Measurements from ENCODE around the gene POLE3.
"Not testable (repeated sequence)": the region's sequence is repeated elsewhere in the genome, so short reads cannot be mapped to it uniquely, and the experiment has no call there.

POLE3 gene

DNA sequence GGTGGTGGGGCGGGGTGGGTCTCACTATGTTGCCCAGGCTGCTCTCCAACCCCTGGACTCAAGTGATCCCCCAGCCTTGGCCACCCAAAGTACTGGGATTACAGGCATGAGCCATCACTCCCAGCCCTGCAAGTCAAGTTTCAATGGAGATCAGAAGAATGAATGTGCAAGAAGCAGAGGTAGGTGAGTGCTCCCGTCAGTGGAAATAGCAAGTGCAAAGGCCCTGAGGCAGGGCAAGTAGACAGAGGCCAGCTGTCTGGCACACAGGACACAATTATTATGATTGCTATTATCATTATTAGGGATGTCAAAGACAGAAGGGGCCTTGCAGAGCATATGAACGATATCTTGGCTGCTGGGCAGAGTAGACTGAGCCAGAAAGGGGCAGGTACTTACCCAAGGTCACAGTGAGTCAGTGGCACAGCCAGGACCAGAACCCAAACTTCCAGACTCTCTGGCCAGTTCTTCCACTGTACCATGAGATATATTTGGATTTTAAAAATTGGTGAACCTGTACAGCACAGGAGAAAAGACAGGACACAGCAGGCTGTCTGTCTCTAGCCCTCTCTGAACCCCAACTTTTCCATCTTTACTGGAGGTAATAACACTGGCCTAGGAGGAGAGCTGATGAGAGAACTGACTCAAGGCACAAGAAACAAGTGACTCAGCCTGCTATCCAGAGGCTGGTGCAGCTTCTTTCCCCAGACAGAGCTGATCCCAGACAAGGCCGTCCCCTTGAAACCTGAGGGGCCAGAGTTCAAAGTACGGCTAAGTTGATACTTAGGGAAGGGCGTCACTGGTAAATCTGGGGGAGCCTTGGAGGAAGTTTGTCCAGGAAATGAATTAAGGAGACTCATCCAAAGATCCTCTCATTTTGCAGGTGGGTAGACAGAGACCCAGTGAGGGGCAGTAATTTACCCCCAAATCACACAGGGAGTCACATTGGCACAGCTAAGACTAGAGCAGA is 35.1 kb downstream of the POLE3 start:
- DNase-seq = peak; percentile 21

DNA sequence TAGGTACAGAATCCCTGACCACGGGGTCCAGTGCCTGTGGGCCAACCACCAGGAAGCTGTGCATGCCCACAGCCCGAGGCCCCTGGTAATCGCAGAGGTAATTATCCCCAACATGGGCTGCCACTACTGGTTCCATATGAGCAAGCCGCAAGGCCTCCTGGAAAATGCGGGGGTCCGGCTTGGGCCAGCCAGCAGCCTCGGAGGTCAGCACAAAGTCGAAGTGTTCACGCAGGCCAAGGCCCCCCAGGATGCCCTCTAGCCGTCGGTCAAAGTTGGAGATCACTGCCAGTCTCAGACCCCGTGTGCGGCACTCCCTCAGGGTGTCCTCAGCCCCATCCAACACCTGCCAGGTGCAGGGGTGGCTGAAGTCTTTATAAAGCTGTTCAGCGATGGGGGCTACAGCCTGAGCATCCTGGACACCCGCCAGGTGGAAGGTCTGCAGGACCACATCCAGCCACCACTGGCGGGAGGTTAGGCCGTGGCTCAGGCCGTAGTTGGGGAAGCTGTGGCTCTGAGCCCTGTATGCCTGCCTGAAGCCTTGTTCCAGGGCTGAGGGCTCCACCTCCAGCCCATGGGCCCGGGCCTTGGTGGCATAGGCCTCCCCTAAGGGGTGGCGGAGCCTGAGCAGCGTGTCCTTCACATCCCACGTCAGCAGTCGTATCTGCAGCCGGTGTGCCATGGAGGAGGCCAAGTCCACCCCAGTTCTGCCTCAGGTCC is 36.6 kb downstream of the POLE3 start:
- DNase-seq = no peak

DNA sequence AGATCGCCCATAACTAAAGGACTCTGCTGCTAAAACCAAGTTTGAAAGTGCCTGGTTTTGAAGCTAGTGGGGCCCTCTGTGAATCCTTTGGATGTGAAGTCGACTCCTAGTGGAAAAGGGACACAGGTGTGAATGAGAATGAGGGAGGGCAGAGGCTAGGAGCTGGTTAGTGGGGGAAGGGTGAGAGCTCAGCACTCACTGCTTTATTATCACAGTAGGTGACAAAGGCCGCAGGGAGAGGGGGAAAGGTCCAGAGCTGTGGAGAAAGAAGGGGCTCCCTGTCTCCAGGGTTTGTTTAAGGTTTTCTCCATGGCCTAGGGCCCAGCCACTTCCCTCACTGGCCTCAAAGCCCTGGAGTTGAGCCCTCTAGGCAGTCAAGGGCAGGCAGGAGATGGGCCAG is 37.2 kb downstream of the POLE3 start:
- DNase-seq = no peak

DNA sequence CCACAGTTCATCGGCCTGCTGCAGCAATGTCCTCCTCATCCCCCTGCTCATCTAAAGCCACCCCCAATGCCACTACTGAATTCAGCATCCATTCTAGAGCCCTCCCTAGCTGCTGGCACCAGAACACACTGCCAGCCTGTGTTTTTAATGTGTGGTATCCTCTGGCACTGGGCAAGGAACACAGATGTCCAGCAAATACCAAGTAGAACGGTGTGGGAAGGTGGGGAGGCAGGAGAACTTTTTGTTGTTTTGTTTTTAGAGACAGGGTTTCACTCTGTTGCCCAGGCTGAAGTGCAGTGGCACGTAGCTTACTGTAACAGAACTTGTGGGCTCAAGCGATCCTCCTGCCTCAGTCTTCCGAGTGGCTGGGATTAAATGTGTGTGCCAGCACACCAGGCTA is 38.4 kb downstream of the POLE3 start:
- DNase-seq = no peak

DNA sequence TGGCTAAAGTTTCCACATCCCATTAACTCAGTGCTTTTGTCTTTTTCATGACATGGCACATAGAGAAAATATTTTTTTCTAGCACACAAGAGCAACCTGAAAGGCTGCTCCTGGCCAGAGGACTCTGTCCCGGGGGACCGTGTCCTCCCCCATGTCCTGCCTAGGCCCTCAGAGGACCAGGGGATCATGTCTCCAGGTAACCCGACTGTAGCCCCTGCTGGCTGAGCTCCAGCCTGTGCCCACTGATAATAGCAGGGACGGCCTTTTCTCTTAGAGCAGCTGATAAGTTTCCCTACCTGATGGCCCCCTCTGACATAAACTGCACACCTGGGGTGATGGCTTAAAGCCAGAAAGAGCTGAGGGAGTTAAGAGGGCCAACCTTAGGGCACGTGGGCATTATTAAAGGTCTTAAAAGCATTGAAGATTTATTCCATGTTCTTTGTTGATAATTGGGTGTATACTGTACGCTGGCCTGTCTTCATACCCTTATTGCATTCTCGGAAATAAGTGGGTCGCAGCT is 39.6 kb downstream of the POLE3 start:
- no peak for DNase-seq

DNA sequence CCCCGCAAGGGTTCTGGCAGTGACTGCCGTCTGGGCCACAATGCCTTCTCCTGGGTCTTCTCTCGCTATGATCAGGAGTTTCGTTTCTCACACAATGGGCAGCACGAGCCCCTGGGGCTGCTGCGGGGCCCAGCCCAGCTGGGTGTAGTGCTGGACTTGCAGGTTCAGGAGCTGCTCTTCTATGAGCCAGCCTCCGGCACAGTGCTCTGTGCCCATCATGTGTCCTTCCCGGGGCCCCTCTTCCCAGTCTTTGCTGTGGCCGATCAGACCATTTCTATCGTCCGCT is 40.7 kb downstream of the POLE3 start:
- no peak for DNase-seq

DNA sequence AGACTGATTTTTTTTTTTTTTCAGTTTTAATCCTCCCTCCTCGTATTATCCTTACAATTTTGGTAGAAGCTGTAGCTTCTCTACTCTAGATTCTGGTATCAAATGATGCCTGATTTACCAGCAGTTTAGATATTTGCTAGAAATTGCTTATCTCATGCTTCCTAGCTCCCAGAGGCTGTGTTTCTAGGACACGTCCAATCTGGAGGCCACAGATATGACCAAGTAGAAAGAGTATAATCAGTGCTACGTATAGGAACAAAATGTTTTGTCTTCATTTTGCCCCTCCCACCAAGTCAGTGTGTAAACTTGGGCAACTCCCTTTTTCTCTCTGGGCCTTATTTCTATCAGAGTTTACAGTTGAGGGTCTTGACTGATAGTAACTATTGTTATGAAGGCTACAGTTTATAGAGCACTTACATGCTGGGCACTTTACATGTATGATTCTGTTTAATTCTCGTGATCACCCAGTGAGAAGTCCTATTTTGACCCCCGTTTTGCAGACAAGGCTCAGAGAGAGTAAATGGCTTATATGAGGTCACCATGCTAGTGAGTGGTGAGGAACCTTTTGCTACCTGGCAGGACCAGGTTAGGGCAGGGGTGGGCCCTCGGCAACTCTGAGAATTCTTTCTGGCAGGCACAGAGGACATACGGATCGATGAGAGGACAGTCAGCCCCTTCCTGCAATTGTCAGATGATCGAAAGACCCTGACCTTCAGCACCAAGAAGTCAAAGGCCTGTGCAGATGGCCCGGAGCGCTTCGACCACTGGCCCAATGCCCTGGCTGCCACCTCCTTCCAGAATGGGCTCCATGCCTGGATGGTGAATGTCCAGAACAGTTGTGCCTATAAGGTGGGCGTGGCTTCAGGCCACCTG is 41.3 kb downstream of the POLE3 start:
- DNase-seq = no peak

DNA sequence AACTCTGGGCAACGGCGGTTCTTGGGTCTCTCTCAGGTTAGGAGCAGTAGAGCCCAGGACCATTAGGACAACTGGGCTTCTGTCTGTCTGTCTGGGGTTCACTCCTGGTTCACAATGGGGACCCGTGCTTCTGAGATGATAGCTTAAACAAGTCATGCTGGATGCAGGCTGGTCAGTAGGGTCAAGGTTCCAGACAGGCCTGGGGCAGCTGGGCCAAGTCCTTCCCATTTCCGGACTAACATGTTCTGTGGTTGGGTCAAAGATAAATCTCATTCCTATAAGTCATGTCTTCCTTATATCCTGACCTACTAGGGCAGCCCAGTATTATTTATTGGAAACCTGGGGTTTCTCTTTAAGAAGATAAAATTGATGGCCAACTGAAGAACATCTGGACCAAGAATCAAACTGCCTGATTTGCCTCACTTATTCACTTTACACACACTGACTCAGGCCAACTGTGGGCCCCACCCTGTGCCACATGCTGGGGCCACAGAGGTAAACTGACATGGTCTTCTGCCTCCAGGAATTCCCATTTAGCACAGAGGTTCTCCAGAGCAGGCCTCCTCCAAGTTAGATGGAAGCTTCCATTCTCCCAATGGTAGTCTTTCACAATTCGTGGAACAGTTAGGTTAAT is 42.0 kb downstream of the POLE3 start:
- no peak for DNase-seq

DNA sequence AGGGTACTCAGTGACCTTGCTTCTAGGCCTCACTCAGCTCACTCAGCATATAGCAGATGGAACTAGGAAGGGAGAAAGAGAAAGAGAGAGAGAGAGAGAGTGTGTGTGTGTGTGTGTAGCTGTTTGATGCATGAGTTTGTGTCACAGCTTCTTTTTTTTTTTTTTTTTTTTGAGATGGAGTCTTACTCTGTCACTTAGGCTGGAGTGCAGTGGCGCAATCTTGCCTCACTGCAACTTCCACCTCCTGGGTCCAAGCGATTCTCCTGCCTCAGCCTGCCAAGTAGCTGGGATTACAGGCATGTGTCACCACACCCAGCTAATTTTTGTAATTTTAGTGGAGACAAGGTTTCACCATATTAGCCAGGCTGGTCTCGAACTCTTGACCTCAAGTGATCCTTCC is 44.8 kb downstream of the POLE3 start:
- DNase-seq = not testable (repeated sequence)

DNA sequence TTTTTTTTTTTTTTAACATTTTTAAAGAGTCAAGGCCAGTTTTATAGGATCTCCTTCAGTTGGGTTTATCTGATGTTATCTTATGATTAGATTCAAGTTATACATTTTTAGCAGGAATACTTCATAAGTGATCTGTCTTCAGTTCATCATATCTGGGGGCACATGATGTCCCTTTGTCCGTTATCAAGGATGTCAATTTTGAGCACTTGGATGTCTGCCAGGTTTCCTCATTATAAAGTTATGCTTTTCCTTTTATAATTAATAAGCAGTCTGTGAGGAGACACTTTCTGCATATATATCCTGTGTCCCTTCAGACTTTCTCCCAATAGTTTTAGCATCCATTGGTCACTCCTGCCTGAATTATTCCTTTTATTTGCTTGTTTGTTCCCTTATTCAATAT is 45.5 kb downstream of the POLE3 start:
- no peak for DNase-seq

DNA sequence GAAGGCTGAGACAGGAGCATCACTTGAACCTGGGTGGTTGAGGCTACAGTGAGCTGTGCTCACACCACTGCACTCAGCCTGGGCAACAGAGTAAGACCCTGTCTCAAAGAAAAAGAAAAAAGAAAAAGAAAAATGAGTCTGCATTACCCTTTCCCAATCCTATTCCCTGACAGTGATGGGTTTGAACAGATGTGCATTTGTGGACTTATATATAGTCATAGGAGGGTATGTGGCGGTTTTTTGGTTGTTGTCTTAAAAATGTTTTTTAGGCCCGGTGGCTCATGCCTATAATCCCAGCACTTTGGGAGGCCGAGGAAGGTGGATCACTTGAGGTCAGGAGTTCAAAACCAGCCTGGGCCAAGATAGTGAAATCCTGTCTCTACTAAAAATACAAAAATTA is 47.1 kb downstream of the POLE3 start:
- no peak for DNase-seq

DNA sequence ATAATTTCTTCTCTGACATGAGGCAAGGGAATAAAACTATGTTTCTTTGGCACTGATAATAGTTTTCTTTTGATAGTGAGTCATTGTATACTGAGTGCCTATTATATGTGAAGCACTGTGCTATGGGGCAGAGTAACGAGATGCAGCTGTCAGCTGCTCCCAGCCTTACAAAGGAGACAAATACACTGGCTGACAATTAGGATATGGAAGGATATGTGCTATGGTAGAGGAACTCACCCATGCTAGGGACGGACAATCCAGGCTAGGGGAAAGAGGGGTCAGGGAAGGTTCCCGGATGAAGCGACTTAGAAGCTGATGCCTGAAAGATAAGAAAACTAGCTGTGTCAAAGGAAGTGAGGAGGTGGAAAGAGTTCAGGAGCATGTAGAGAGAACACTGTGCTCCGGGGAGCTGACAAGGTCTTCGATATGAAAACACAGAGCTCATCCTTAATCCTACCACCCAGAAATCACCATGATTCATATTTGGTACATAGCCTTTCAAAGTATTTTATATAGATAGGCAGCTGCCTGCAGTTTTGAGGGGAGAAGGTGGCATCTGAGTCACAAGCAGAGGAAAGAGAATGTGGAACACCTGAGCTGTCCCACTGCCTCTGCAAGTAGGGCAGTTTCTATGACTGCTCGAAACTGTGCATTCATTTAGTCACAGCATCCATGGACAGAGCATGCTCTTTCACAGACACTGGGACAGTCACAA is 49.0 kb downstream of the POLE3 start:
- DNase-seq = peak; percentile 30

DNA sequence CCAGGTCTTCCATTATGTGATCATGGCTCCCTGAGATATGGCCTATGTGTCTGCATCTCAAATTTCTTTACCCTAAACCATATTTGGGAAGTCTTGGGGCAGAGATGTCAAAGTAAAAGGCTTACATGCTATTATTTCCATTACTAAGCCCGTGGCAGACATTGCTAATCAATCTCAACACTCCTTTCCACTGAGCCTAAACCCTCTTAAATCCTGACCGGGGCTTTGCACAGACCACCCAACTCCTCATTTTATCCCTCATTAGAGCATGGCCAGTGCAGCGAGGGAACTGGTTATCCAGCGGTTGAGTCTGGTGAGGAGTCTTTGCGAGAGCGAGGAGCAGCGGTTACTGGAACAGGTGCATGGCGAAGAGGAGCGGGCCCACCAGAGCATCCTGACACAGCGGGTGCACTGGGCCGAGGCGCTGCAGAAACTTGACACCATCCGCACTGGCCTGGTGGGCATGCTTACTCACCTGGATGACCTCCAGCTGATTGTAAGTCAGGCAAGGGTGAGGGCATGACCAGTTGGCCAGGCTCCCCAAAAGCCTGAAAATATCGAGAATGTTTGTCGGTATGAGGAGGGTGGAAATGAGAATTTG is 50.1 kb downstream of the POLE3 start:
- DNase-seq = no peak

DNA sequence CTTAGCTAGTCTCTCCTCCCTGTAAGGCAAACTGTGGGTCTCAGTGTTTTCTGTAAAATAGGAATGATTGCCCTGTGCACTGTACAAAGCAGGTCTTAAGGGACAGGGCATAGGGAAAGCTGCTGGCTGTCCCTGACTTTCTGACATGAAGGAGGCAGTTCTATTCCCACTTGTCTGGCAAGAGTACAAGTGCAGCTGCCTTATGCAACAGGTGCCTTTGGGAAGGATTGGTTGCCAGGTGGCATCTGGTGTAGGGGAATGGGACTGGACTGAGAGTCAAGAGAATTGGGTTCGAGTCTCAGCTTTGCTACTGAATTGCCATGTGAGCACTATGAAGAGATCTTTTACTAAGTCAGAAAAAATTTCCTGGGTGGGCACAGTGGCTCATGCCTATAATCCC is 51.1 kb downstream of the POLE3 start:
- no peak for DNase-seq

Data from EL (cell line).